ENCODE measurements around the gene LMF1.

- no peak for TF ChIP-seq POLR2A (IDR thresholded peaks at IDR 0.05)
- no peak for TF ChIP-seq CTCF (IDR thresholded peaks at IDR 0.05)
Observed at GRCh38 chr16:973366-973765, 2.6 kb upstream of the LMF1 start.
